H1 (cell line): ENCODE measurements around the gene DDX11. TPM values are rescaled to one million over a fixed set of nuclear protein-coding genes. Genes with fewer than 3 reads are reported as not detected.

ENCODE experiments used
- BACH1 ChIP-seq: IDR thresholded peaks from 2 replicates; pipeline ENCODE4 v1.6.1; 2012; ENCODE audit warnings: low read length, improper control_type of control experiment
- CHD2 ChIP-seq: IDR thresholded peaks from 2 replicates; pipeline ENCODE4 v1.6.1; 2012; ENCODE audit warnings: low read length, improper control_type of control experiment
- TAF7 ChIP-seq: optimal IDR thresholded peaks from 2 replicates; pipeline ENCODE3; 2011; ENCODE audit warnings: low read depth, mild to moderate bottlenecking, inconsistent platforms, low read length, moderate library complexity, borderline replicate concordance
- polyA plus RNA-seq, 7 experiments: library from polyadenylated mRNA; depleted of rRNA in 3 of 7; stranded (reverse) in 5 of 7; unstranded in 2 of 7; fragments of >200 nt in 5 of 7; fragments of 200-250 nt in 2 of 7; gene quantifications; 1 replicate in 5 of 7; 2 replicates in 1 of 7; 4 replicates in 1 of 7; pipeline versions ENCODE4 v1.2.1 to v1.2.3, GENCODE V29; 2011 to 2013; ENCODE audit warnings: missing spikeins in 2 of 7, mixed read lengths in 2 of 7
- total RNA-seq: library from RNA; stranded (reverse); fragmentation: NEBNext Ultra II Directional; extraction: Animal tissue kit (Norgen Biotek cat#: 25700); gene quantifications from 2 replicates; pipeline ENCODE4 v1.2.1, GENCODE V29; 2021
- TF ChIP-seq, protein P1 (sequence below): fragments of 300-600 bp; sonication (generic); IDR thresholded peaks from 2 replicates; pipeline ENCODE4 v1.7.1; 2012; ENCODE audit warnings: low read length, moderate library complexity, mild to moderate bottlenecking, inconsistent platforms; ENCODE audit not compliant: insufficient replicate concordance

DDX11 gene
- total and polyA plus RNA-seq, 2 of the 8 experiments (the other 6 are each of a cell fraction or from before 2014, with no cell fraction given), result 61.6 to 141 TPM

DNA sequence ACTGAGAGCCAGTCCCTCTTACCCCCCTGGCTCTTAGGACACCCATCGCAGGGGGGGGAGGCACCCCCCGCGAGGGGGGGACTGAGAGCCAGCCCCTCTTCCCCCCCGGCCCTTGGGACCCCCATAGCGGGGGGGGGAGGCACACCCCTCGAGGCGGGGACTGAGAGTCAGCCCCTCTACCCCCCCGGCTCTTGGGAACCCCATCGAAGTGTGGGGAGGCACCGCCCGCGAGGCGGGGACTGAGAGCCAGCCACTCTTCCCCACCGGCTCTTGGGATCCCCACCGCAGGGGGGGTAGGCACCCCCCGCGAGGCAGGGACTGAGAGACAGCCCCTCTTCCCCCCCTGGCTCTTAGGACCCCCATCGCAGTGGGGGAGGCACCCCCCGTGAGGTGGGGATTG, 48.8 kb downstream of the DDX11 start (continued):
- TF ChIP-seq, protein P1, sequence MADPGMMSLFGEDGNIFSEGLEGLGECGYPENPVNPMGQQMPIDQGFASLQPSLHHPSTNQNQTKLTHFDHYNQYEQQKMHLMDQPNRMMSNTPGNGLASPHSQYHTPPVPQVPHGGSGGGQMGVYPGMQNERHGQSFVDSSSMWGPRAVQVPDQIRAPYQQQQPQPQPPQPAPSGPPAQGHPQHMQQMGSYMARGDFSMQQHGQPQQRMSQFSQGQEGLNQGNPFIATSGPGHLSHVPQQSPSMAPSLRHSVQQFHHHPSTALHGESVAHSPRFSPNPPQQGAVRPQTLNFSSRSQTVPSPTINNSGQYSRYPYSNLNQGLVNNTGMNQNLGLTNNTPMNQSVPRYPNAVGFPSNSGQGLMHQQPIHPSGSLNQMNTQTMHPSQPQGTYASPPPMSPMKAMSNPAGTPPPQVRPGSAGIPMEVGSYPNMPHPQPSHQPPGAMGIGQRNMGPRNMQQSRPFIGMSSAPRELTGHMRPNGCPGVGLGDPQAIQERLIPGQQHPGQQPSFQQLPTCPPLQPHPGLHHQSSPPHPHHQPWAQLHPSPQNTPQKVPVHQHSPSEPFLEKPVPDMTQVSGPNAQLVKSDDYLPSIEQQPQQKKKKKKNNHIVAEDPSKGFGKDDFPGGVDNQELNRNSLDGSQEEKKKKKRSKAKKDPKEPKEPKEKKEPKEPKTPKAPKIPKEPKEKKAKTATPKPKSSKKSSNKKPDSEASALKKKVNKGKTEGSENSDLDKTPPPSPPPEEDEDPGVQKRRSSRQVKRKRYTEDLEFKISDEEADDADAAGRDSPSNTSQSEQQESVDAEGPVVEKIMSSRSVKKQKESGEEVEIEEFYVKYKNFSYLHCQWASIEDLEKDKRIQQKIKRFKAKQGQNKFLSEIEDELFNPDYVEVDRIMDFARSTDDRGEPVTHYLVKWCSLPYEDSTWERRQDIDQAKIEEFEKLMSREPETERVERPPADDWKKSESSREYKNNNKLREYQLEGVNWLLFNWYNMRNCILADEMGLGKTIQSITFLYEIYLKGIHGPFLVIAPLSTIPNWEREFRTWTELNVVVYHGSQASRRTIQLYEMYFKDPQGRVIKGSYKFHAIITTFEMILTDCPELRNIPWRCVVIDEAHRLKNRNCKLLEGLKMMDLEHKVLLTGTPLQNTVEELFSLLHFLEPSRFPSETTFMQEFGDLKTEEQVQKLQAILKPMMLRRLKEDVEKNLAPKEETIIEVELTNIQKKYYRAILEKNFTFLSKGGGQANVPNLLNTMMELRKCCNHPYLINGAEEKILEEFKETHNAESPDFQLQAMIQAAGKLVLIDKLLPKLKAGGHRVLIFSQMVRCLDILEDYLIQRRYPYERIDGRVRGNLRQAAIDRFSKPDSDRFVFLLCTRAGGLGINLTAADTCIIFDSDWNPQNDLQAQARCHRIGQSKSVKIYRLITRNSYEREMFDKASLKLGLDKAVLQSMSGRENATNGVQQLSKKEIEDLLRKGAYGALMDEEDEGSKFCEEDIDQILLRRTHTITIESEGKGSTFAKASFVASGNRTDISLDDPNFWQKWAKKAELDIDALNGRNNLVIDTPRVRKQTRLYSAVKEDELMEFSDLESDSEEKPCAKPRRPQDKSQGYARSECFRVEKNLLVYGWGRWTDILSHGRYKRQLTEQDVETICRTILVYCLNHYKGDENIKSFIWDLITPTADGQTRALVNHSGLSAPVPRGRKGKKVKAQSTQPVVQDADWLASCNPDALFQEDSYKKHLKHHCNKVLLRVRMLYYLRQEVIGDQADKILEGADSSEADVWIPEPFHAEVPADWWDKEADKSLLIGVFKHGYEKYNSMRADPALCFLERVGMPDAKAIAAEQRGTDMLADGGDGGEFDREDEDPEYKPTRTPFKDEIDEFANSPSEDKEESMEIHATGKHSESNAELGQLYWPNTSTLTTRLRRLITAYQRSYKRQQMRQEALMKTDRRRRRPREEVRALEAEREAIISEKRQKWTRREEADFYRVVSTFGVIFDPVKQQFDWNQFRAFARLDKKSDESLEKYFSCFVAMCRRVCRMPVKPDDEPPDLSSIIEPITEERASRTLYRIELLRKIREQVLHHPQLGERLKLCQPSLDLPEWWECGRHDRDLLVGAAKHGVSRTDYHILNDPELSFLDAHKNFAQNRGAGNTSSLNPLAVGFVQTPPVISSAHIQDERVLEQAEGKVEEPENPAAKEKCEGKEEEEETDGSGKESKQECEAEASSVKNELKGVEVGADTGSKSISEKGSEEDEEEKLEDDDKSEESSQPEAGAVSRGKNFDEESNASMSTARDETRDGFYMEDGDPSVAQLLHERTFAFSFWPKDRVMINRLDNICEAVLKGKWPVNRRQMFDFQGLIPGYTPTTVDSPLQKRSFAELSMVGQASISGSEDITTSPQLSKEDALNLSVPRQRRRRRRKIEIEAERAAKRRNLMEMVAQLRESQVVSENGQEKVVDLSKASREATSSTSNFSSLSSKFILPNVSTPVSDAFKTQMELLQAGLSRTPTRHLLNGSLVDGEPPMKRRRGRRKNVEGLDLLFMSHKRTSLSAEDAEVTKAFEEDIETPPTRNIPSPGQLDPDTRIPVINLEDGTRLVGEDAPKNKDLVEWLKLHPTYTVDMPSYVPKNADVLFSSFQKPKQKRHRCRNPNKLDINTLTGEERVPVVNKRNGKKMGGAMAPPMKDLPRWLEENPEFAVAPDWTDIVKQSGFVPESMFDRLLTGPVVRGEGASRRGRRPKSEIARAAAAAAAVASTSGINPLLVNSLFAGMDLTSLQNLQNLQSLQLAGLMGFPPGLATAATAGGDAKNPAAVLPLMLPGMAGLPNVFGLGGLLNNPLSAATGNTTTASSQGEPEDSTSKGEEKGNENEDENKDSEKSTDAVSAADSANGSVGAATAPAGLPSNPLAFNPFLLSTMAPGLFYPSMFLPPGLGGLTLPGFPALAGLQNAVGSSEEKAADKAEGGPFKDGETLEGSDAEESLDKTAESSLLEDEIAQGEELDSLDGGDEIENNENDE, result no peak
- TF ChIP-seq CHD2 (no peak), TAF7 (no peak), BACH1 (no peak)
- TF ChIP-seq, all 59 proteins: peak for 0
